K562 (cell line): Measurements from ENCODE around the gene LEMD1. TPM values are rescaled to one million over a fixed set of nuclear protein-coding genes. Genes with fewer than 3 reads are reported as not detected.

Experiments used
- CEBPG ChIP-seq, 3 experiments: fragments of 200-800 bp in 1 of 3; sonication (Bioruptor generic) in 1 of 3; sonication (generic) in 1 of 3; formaldehyde crosslinking in 1 of 3; IDR thresholded peaks in 2 of 3; conservative IDR thresholded peaks in 1 of 3; 2 replicates each; pipeline versions ENCODE4 v1.6.1 to v1.8.0; 2016 to 2022; ENCODE audit warnings: missing compliant biosample characterization in 2 of 3, missing genetic modification characterization in 2 of 3, mild to moderate bottlenecking in 1 of 3, missing genetic modification reagents in 1 of 3
- FOXA1 ChIP-seq: fragments of 450-650 bp; IDR thresholded peaks from 2 replicates; pipeline ENCODE4 v1.6.1; 2016; ENCODE audit warnings: mild to moderate bottlenecking, borderline replicate concordance
- MECOM ChIP-seq: fragments of 250-450 bp; sonication (Bioruptor Pico); IDR thresholded peaks from 2 replicates; pipeline ENCODE4 v1.8.0; 2022; ENCODE audit warnings: inconsistent platforms
- MXI1 ChIP-seq: IDR thresholded peaks from 2 replicates; pipeline ENCODE4 v1.6.1; 2011; ENCODE audit warnings: low read depth, mild to moderate bottlenecking, improper control_type of control experiment, low read length
- TCFL5 ChIP-seq: fragments of 250-450 bp; sonication (Bioruptor Pico); conservative IDR thresholded peaks from 2 replicates; pipeline ENCODE4 v1.6.1; 2021; ENCODE audit warnings: mild to moderate bottlenecking, moderate library complexity, matching md5 sums
- YY1 ChIP-seq, 3 experiments: IDR thresholded peaks; 2 replicates each; pipeline ENCODE4 v1.6.1; 2011; ENCODE audit warnings: low read length in 2 of 3, mild to moderate bottlenecking in 2 of 3, moderate library complexity in 2 of 3, borderline replicate concordance in 1 of 3, control low read depth in 1 of 3, low read depth in 1 of 3; ENCODE audit not compliant: insufficient read depth in 3 of 3, insufficient replicate concordance in 2 of 3, control insufficient read depth in 1 of 3, insufficient read length in 1 of 3; ENCODE audit errors: extremely low read depth in 1 of 3
- ZNF232 ChIP-seq: sonication (generic); formaldehyde crosslinking; IDR thresholded peaks from 2 replicates; pipeline ENCODE4 v1.8.0; 2022; ENCODE audit warnings: mild to moderate bottlenecking, missing genetic modification reagents
- ZNF316 ChIP-seq: fragments of 450-650 bp; IDR thresholded peaks from 2 replicates; pipeline ENCODE4 v1.6.1; 2016
- polyA plus RNA-seq, 8 experiments: library from polyadenylated mRNA; depleted of rRNA in 4 of 8; stranded (reverse) in 5 of 8; unstranded in 3 of 8; fragments of >200 nt; fragmentation: Nextera tagmentation in 2 of 8; fragmentation: Illumina TruSeq in 1 of 8; extraction: Ambion mirVana in 2 of 8; extraction: Trizol in 1 of 8; gene quantifications; 2 replicates each; pipeline versions ENCODE4 v1.2.1 to v1.2.3, GENCODE V29; 2011 to 2014; ENCODE audit warnings: inconsistent platforms in 1 of 8, missing spikeins in 1 of 8
- total RNA-seq, 7 experiments: library from RNA; depleted of rRNA in 6 of 7; stranded (reverse); fragments of >200 nt in 6 of 7; fragmentation: Illumina TruSeq in 2 of 7; extraction: Trizol in 2 of 7; gene quantifications; 2 replicates each; pipeline versions ENCODE4 v1.2.1 to v1.2.3, GENCODE V29; 2011 to 2021; ENCODE audit warnings: low replicate concordance in 1 of 7
- TF ChIP-seq, protein P1 (sequence below), 2 experiments: fragments of 200-800 bp in 1 of 2; sonication (Bioruptor generic) in 1 of 2; sonication (generic) in 1 of 2; formaldehyde crosslinking in 1 of 2; IDR thresholded peaks in 1 of 2; conservative IDR thresholded peaks in 1 of 2; 2 replicates each; pipeline versions ENCODE4 v1.5.0 to v1.6.1; 2016 to 2020; ENCODE audit warnings: missing compliant biosample characterization in 1 of 2, missing genetic modification characterization in 1 of 2, missing genetic modification reagents in 1 of 2
- TF ChIP-seq, protein P2 (sequence below): fragments of 450-650 bp; IDR thresholded peaks from 2 replicates; pipeline ENCODE4 v1.6.1; 2014; ENCODE audit warnings: low read depth, mild to moderate bottlenecking, moderate library complexity, borderline replicate concordance
- TF ChIP-seq, protein P3 (sequence below): fragments of 450-650 bp; IDR thresholded peaks from 2 replicates; pipeline ENCODE4 v1.6.1; 2016; ENCODE audit warnings: mild to moderate bottlenecking, moderate library complexity

LEMD1 gene
- total and polyA plus RNA-seq, 9 of the 15 experiments (the other 6 are each of a cell fraction or from before 2014, with no cell fraction given), result 0.11 to 2.4 (median 0.57) TPM; not detected in 1

DNA sequence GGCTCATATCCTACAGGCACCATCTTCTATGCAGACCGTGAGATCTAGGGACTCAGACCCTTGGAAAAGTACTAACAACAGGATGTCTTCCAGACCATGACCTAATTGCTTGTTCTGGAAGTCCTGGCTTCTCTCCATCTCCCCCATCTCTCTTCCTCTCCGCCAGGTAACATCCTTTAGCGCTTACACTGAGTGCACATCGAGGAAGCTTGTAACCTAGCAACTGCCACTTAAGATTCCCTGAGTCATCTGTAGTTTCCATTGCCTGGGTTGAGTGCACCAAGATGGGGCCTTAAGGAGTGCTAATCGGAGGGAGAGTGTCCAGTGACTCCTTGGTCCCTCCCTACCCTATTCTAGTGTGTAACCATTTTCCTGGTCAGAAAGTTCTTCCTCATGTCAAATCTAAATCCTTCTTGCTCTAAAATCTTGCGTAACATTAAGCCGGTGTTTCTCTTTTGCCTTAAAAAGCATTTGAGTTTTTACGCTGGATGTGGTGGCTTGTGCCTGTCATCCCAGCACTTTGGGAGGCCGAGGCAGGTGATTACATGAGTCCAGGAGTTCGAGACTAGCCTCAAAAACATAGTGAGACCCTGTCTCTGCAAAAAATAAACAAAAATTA lies 74.8 kb downstream of the LEMD1 start (continued):
- TF ChIP-seq, protein P1, sequence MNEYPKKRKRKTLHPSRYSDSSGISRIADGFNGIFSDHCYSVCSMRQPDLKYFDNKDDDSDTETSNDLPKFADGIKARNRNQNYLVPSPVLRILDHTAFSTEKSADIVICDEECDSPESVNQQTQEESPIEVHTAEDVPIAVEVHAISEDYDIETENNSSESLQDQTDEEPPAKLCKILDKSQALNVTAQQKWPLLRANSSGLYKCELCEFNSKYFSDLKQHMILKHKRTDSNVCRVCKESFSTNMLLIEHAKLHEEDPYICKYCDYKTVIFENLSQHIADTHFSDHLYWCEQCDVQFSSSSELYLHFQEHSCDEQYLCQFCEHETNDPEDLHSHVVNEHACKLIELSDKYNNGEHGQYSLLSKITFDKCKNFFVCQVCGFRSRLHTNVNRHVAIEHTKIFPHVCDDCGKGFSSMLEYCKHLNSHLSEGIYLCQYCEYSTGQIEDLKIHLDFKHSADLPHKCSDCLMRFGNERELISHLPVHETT (CRISPR knock-in tag; conservative IDR thresholded peaks at IDR 0.05 in 1 of 2, IDR thresholded peaks at IDR 0.05 in 1 of 2), result no peak
- TF ChIP-seq, protein P2, sequence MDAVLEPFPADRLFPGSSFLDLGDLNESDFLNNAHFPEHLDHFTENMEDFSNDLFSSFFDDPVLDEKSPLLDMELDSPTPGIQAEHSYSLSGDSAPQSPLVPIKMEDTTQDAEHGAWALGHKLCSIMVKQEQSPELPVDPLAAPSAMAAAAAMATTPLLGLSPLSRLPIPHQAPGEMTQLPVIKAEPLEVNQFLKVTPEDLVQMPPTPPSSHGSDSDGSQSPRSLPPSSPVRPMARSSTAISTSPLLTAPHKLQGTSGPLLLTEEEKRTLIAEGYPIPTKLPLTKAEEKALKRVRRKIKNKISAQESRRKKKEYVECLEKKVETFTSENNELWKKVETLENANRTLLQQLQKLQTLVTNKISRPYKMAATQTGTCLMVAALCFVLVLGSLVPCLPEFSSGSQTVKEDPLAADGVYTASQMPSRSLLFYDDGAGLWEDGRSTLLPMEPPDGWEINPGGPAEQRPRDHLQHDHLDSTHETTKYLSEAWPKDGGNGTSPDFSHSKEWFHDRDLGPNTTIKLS, result no peak
- TF ChIP-seq ZNF316, result peak; percentile 46
- no peak for TF ChIP-seq CEBPG (CRISPR knock-in tag; IDR thresholded peaks at IDR 0.05)
- peak; percentile 61 to 68; a peak in 3 of 4 replicates for TF ChIP-seq CEBPG (tag; conservative IDR thresholded peaks at IDR 0.05 in 1 of 2, IDR thresholded peaks at IDR 0.05 in 1 of 2)
- TF ChIP-seq, protein P3, sequence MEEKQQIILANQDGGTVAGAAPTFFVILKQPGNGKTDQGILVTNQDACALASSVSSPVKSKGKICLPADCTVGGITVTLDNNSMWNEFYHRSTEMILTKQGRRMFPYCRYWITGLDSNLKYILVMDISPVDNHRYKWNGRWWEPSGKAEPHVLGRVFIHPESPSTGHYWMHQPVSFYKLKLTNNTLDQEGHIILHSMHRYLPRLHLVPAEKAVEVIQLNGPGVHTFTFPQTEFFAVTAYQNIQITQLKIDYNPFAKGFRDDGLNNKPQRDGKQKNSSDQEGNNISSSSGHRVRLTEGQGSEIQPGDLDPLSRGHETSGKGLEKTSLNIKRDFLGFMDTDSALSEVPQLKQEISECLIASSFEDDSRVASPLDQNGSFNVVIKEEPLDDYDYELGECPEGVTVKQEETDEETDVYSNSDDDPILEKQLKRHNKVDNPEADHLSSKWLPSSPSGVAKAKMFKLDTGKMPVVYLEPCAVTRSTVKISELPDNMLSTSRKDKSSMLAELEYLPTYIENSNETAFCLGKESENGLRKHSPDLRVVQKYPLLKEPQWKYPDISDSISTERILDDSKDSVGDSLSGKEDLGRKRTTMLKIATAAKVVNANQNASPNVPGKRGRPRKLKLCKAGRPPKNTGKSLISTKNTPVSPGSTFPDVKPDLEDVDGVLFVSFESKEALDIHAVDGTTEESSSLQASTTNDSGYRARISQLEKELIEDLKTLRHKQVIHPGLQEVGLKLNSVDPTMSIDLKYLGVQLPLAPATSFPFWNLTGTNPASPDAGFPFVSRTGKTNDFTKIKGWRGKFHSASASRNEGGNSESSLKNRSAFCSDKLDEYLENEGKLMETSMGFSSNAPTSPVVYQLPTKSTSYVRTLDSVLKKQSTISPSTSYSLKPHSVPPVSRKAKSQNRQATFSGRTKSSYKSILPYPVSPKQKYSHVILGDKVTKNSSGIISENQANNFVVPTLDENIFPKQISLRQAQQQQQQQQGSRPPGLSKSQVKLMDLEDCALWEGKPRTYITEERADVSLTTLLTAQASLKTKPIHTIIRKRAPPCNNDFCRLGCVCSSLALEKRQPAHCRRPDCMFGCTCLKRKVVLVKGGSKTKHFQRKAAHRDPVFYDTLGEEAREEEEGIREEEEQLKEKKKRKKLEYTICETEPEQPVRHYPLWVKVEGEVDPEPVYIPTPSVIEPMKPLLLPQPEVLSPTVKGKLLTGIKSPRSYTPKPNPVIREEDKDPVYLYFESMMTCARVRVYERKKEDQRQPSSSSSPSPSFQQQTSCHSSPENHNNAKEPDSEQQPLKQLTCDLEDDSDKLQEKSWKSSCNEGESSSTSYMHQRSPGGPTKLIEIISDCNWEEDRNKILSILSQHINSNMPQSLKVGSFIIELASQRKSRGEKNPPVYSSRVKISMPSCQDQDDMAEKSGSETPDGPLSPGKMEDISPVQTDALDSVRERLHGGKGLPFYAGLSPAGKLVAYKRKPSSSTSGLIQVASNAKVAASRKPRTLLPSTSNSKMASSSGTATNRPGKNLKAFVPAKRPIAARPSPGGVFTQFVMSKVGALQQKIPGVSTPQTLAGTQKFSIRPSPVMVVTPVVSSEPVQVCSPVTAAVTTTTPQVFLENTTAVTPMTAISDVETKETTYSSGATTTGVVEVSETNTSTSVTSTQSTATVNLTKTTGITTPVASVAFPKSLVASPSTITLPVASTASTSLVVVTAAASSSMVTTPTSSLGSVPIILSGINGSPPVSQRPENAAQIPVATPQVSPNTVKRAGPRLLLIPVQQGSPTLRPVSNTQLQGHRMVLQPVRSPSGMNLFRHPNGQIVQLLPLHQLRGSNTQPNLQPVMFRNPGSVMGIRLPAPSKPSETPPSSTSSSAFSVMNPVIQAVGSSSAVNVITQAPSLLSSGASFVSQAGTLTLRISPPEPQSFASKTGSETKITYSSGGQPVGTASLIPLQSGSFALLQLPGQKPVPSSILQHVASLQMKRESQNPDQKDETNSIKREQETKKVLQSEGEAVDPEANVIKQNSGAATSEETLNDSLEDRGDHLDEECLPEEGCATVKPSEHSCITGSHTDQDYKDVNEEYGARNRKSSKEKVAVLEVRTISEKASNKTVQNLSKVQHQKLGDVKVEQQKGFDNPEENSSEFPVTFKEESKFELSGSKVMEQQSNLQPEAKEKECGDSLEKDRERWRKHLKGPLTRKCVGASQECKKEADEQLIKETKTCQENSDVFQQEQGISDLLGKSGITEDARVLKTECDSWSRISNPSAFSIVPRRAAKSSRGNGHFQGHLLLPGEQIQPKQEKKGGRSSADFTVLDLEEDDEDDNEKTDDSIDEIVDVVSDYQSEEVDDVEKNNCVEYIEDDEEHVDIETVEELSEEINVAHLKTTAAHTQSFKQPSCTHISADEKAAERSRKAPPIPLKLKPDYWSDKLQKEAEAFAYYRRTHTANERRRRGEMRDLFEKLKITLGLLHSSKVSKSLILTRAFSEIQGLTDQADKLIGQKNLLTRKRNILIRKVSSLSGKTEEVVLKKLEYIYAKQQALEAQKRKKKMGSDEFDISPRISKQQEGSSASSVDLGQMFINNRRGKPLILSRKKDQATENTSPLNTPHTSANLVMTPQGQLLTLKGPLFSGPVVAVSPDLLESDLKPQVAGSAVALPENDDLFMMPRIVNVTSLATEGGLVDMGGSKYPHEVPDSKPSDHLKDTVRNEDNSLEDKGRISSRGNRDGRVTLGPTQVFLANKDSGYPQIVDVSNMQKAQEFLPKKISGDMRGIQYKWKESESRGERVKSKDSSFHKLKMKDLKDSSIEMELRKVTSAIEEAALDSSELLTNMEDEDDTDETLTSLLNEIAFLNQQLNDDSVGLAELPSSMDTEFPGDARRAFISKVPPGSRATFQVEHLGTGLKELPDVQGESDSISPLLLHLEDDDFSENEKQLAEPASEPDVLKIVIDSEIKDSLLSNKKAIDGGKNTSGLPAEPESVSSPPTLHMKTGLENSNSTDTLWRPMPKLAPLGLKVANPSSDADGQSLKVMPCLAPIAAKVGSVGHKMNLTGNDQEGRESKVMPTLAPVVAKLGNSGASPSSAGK, result no peak
- no peak for TF ChIP-seq FOXA1
- no peak for TF ChIP-seq ZNF232 (CRISPR knock-in tag)
- no peak for TF ChIP-seq TCFL5 (CRISPR knock-in tag)
- no peak for TF ChIP-seq MXI1
- TF ChIP-seq YY1 (IDR thresholded peaks at IDR 0.05; ENCODE audit: borderline replicate concordance in 1 of 3, control insufficient read depth in 1 of 3, extremely low read depth in 1 of 3, insufficient read depth in 3 of 3, insufficient read length in 1 of 3, insufficient replicate concordance in 2 of 3, low read depth in 1 of 3, low read length in 2 of 3), result no peak
- TF ChIP-seq MECOM, result no peak
